HUES64 (cell line): Measurements from ENCODE around the gene CASZ1.

Source experiments
- H3K27ac ChIP-seq: 2 replicates; pipeline ENCODE4 v1.7.0; 2013; ENCODE audit warnings: low read depth, low read length, inconsistent platforms
- H3K27me3 ChIP-seq: 2 replicates; pipeline ENCODE4 v1.6.1; 2013; ENCODE audit warnings: mild to moderate bottlenecking, low read length; ENCODE audit not compliant: insufficient read depth
- H3K36me3 ChIP-seq: 2 replicates; pipeline ENCODE4 v1.6.1; 2013; ENCODE audit warnings: mild to moderate bottlenecking, low read length; ENCODE audit not compliant: insufficient read depth
- H3K4me1 ChIP-seq: 2 replicates; pipeline ENCODE4 v1.6.1; 2013; ENCODE audit warnings: mild to moderate bottlenecking, low read length, moderate library complexity; ENCODE audit not compliant: insufficient read depth
- H3K4me3 ChIP-seq: 2 replicates; pipeline ENCODE4 v1.5.1; 2013; ENCODE audit warnings: mild to moderate bottlenecking, low read length, moderate library complexity
- H3K9ac ChIP-seq: 2 replicates; pipeline ENCODE4 v1.6.1; 2013; ENCODE audit warnings: mild to moderate bottlenecking, low read depth, low read length
- H3K9me3 ChIP-seq: 2 replicates; pipeline ENCODE4 v1.6.1; 2013; ENCODE audit warnings: low read depth, low read length; ENCODE audit not compliant: insufficient read depth
- WGBS: fragments of 150-250, 120-280 bp; methylation state at CpG from one replicate; pipeline ENCODE4 v1.1.7; 2013; ENCODE audit warnings: missing lambda C conversion rate; 5-methylcytosine and 5-hydroxymethylcytosine counted together

CASZ1 gene

DNA sequence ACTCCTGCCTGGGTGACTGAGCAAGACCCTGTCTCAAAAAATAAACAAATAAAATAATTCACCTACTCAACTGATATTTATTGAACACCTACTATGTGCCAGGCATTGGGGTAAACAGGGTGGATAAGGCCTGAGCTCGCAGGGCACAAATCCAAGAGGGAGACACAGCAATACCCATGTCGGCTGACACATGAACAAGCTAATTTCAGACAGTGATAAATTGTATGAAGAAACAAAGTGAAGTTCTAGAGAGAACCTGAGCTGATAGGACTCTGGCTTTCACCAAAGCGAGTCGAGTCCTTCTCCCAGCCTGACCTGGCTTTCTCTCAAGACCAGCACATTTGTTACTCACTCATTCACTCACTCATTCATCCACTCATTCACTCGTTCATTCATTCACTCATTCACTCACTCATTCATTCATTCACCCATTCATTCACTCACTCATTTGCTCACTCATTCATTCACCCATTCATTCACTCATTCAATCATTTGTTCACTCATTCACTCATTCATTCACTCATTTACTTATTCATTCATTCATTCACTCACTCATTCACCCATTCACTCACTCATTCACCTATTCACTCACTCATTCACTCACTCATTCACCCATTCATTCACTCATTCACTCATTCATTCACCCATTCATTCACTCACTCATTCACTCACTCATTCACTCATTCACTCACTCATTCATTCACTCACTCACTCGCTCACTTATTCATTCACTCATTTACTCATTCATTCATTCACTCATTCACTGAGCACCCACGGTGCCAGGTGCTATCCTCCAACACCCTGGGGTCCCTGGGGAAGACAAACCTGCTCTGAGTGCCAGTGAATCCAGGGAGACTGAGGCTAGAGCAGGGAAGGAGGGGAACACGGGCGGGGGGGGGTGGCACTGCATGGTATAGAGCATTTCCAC, 37.4 kb upstream of the CASZ1 start:
- H3K27me3 ChIP-seq, result 0 out of 2 replicates have a peak, but pooled peaks cover 6% of the 10 kb centered on the region
- H3K9ac ChIP-seq, result no peak overlapping the region
- H3K9me3 ChIP-seq, result no peaks in the 10 kb centered on the region
- H3K4me1 ChIP-seq, result peaks cover 27% of the 10 kb centered on the region; the same call in 1 of the 2 replicates
- 83% methylated on average over 7 of the region's 9 CpGs for WGBS
- H3K36me3 ChIP-seq, result no peaks in the 10 kb centered on the region
- H3K27ac ChIP-seq, result no peak overlapping the region
- H3K4me3 ChIP-seq, result no peak overlapping the region

- H3K36me3 ChIP-seq, result no peaks in the 10 kb centered on the region
- H3K9ac ChIP-seq, result no peak overlapping the region
- H3K9me3 ChIP-seq, result no peaks in the 10 kb centered on the region
- 86% methylated on average over 3 of the region's 3 CpGs for WGBS
- no peak overlapping the region for H3K27ac ChIP-seq
- no peak overlapping the region for H3K4me3 ChIP-seq
- H3K27me3 ChIP-seq, result 0 out of 2 replicates have a peak, but pooled peaks cover 6% of the 10 kb centered on the region
- peaks cover 19% of the 10 kb centered on the region; the same call in 1 of the 2 replicates for H3K4me1 ChIP-seq
Measured at GRCh38 chr1:10832703-10833102, 36.3 kb upstream of the CASZ1 start.

DNA sequence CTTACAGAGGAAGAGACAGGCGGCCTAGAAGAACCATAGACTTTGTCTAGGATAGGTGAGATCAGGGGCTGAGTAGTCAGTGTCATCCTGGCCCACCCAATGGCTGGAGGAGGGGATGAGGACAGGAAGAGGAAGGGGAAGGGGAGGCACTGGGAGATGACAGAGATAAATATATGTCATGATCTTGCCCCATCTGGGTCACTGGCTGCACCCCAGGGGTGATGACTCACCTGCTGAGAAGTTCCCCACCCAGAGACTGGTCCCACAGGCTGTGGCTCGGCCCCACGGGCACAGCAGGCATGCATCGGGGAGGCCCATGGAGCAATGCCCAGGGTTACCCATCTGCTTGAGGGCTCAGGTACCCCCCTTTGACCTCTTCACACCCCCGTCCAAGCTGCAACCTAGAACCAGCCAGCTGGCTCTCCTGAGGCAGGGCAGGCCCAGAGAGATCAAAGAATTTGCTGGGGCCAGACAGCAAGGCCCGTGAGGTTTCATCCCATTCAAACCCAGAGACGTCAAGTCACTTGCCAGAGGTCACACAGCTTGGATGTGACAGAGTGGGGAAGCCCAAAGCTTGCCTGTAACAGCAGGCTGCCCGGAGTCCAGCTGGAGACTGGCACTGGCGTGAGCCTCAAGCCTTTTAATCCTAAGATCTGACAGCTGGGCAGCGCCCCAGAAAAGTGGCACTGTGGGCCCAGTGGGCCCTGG, 34.7 kb upstream of the CASZ1 start:
- Histone ChIP-seq H3K27ac (no peak overlapping the region), H3K9me3 (no peaks in the 10 kb centered on the region)

DNA sequence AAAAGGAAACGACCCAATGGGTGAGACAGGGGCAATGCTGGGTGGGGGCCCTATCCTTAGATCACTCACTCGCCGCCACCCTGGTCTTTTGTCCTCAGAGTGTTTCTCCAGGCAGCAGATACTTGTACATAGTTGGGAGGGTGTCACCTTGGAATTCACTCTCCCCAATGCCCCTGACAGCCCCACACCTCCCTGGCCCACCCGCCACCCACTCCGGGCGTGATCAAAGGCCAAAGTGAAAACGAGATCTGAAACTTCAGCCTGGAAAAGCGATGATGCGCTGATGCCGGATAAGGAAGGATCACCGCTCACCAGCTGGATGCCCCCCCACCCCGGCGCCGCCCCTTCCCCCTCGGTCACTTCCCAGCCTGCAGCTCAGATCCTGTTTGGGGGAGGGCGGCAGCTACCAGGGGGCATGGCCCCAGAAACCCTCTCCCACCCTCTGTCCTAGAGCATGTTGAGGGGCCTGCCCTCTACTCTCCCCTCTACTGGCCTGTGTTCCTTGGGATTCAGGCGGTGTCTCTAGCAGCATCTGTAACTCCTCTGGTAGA, 33.6 kb upstream of the CASZ1 start:
- Histone ChIP-seq H3K36me3 (no peaks in the 10 kb centered on the region), H3K4me1 (peaks cover 9% of the 10 kb centered on the region; the same call in 1 of the 2 replicates), H3K4me3 (no peak overlapping the region), H3K27me3 (0 out of 2 replicates have a peak, but pooled peaks cover 3% of the 10 kb centered on the region), H3K9me3 (no peaks in the 10 kb centered on the region), H3K9ac (no peak overlapping the region), H3K27ac (no peak overlapping the region)
- WGBS, result 73% methylated on average over 17 of the region's 17 CpGs

More for the DNA sequence above, 34.7 kb upstream of the CASZ1 start:
- Histone ChIP-seq H3K36me3 (no peaks in the 10 kb centered on the region), H3K27me3 (0 out of 2 replicates have a peak, but pooled peaks cover 6% of the 10 kb centered on the region), H3K4me3 (no peak overlapping the region), H3K4me1 (peaks cover 10% of the 10 kb centered on the region; the same call in 1 of the 2 replicates), H3K9ac (no peak overlapping the region)
- 87% methylated on average over 10 of the region's 10 CpGs for WGBS

DNA sequence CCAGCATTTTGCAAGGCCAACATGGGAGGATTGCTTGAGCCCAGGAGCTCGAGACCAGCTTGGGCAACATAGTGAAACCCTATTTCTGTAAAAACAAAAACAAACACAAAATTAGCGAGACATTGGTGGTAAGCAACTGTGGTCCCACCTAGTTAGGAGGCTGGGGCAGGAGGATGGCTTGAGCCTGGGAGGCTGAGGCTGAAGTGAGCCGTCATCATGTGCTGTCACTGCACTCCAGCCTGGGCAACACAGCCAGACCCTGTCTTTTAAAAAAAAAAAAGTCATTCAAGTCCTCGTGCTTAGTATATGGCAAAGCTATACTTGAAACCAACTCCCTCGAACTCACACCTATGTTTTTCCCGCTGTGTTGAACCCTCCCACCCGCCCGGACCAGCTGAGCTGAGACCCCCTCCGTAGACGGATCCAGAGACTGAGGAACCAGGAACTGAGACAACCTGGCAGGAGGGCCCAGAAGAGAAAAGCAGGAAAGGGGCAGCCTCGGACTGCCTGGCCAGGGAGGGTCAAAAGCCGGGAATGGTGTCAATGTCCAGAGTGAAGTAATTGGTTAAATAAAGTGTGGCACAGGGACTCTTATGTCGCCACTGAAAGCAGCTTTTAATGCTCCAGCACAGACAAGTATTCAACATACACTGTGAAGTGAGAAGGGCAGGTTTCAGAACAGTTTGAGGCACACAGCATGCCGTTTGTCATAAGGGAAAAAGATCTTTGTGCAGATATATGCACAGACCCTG, 32.8 kb upstream of the CASZ1 start:
- no peaks in the 10 kb centered on the region for H3K36me3 ChIP-seq
- no peaks in the 10 kb centered on the region for H3K27me3 ChIP-seq
- WGBS, result 88% methylated on average over 14 of the region's 14 CpGs
- H3K4me3 ChIP-seq, result no peak overlapping the region
- H3K9me3 ChIP-seq, result no peaks in the 10 kb centered on the region
- H3K27ac ChIP-seq, result no peak overlapping the region
- H3K4me1 ChIP-seq, result peaks cover 3% of the 10 kb centered on the region; the same call in 1 of the 2 replicates
- no peak overlapping the region for H3K9ac ChIP-seq

GRCh38 chr1:10827377-10828333, 31.2 kb upstream of the CASZ1 start:
- Histone ChIP-seq H3K4me1 (peaks cover 3% of the 10 kb centered on the region; the same call in 1 of the 2 replicates), H3K27me3 (no peaks in the 10 kb centered on the region), H3K4me3 (no peak overlapping the region), H3K27ac (no peak overlapping the region), H3K36me3 (no peaks in the 10 kb centered on the region), H3K9me3 (no peaks in the 10 kb centered on the region), H3K9ac (no peak overlapping the region)
- 90% methylated on average over 43 of the region's 43 CpGs for whole genome bisulfite sequencing

GRCh38 chr1:10825592-10825991, 29.1 kb upstream of the CASZ1 start:
- no peaks in the 10 kb centered on the region for H3K36me3 ChIP-seq
- no peak overlapping the region for H3K27ac ChIP-seq
- no peaks in the 10 kb centered on the region for H3K9me3 ChIP-seq
- no peak overlapping the region for H3K4me3 ChIP-seq
- no peak overlapping the region for H3K9ac ChIP-seq
- H3K4me1 ChIP-seq, result peaks cover 3% of the 10 kb centered on the region; the same call in 1 of the 2 replicates
- WGBS, result 83% methylated on average over 6 of the region's 6 CpGs
- H3K27me3 ChIP-seq, result no peaks in the 10 kb centered on the region

GRCh38 chr1:10824821-10825540, 28.5 kb upstream of the CASZ1 start:
- Histone ChIP-seq H3K4me3 (no peak overlapping the region), H3K9me3 (no peaks in the 10 kb centered on the region), H3K36me3 (no peaks in the 10 kb centered on the region), H3K4me1 (no peaks in the 10 kb centered on the region; the same call in 1 of the 2 replicates), H3K9ac (no peak overlapping the region), H3K27ac (no peak overlapping the region), H3K27me3 (no peaks in the 10 kb centered on the region)
- 71% methylated on average over 19 of the region's 19 CpGs for WGBS

- Histone ChIP-seq H3K36me3 (no peaks in the 10 kb centered on the region), H3K27ac (no peak overlapping the region), H3K4me1 (no peaks in the 10 kb centered on the region; the same call in 1 of the 2 replicates), H3K4me3 (no peak overlapping the region), H3K9ac (no peak overlapping the region), H3K9me3 (no peaks in the 10 kb centered on the region), H3K27me3 (no peaks in the 10 kb centered on the region)
- WGBS, result 90% methylated on average over 14 of the region's 14 CpGs
Measured at GRCh38 chr1:10823000-10823401, 26.6 kb upstream of the CASZ1 start.
